Brain microvascular endothelial cell (primary cell): Measurements from ENCODE around the gene HDAC1.

Experiments used
- DNase-seq: peaks from one replicate; pipeline ENCODE4 v3.0.0-alpha.2; 2020
- H3K27ac ChIP-seq: fragments of 250-450 bp; sonication (Bioruptor Pico); 2 replicates; pipeline ENCODE4 v1.5.1; 2020; ENCODE audit warnings: mild to moderate bottlenecking, moderate library complexity
- H3K27me3 ChIP-seq: fragments of 250-450 bp; sonication (Bioruptor Pico); replicated peaks from 2 replicates; pipeline ENCODE4 v1.5.1; 2020; ENCODE audit warnings: mild to moderate bottlenecking
- H3K36me3 ChIP-seq: fragments of 250-450 bp; sonication (Bioruptor Pico); replicated peaks from 2 replicates; pipeline ENCODE4 v1.5.1; 2020; ENCODE audit warnings: mild to moderate bottlenecking
- H3K4me3 ChIP-seq: 2 replicates; pipeline ENCODE4 v1.5.1; 2011; ENCODE audit warnings: low read depth, mild to moderate bottlenecking, control low read depth, low read length, moderate library complexity
- CTCF ChIP-seq: IDR thresholded peaks from 2 replicates; pipeline ENCODE4 v1.5.1; 2011; ENCODE audit warnings: low read depth, mild to moderate bottlenecking, moderate library complexity, low read length, control low read depth, inconsistent platforms; ENCODE audit errors: missing control alignments
- in situ Hi-C: cut with HindIII; loops from 2 replicates; pipeline ENCODE4 v1.10.0; 2017; ENCODE audit warnings: low sequenced_read_pairs, low pct_ligation_motif_present

The HDAC1 gene

GRCh38 chr1:32330558-32331151 lies 38.8 kb downstream of the HDAC1 start:
- no peak for TF ChIP-seq CTCF
- H3K36me3 ChIP-seq = peaks cover 48% of the 10 kb centered on the region
- H3K27ac ChIP-seq = no peak overlapping the region
- in situ Hi-C loops = no loop called here
- no peaks in the 10 kb centered on the region for H3K27me3 ChIP-seq
- no peak for DNase-seq
- H3K4me3 ChIP-seq = no peak overlapping the region

- TF ChIP-seq CTCF = no peak
- in situ Hi-C loops = no loop called here
- DNase-seq = no peak
- Histone ChIP-seq H3K36me3 (peaks cover 48% of the 10 kb centered on the region), H3K4me3 (no peak overlapping the region), H3K27ac (no peak overlapping the region), H3K27me3 (no peaks in the 10 kb centered on the region)
Observed at GRCh38 chr1:32331549-32331948, 39.7 kb downstream of the HDAC1 start.

GRCh38 chr1:32332290-32333079 lies 40.6 kb downstream of the HDAC1 start:
- no peak for TF ChIP-seq CTCF
- Histone ChIP-seq H3K4me3 (no peak overlapping the region), H3K27me3 (no peaks in the 10 kb centered on the region), H3K36me3 (peaks cover 43% of the 10 kb centered on the region), H3K27ac (no peak overlapping the region)
- in situ Hi-C loops = no loop called here
- no peak for DNase-seq

- DNase-seq = no peak
- Histone ChIP-seq H3K27ac (no peak overlapping the region), H3K36me3 (peaks cover 38% of the 10 kb centered on the region), H3K27me3 (no peaks in the 10 kb centered on the region), H3K4me3 (no peak overlapping the region)
- TF ChIP-seq CTCF = no peak
- in situ Hi-C loops = no loop called here
Observed at GRCh38 chr1:32333251-32333963, 41.5 kb downstream of the HDAC1 start.

GRCh38 chr1:32334274-32334861 lies 42.5 kb downstream of the HDAC1 start:
- H3K27ac ChIP-seq = no peak overlapping the region
- H3K36me3 ChIP-seq = peaks cover 35% of the 10 kb centered on the region
- no peaks in the 10 kb centered on the region for H3K27me3 ChIP-seq
- peak overlapping the region; percentile 73 for H3K4me3 ChIP-seq
- DNase-seq = no peak
- in situ Hi-C loops = no loop called here
- no peak for TF ChIP-seq CTCF
